ENCODE results near the gene RARA. TPM values are rescaled to one million over a fixed set of nuclear protein-coding genes. Genes with fewer than 3 reads are reported as not detected.
A peak's percentile ranks its signal among the peaks of the same experiment; 100 is the strongest.

RARA gene
- total RNA-seq, 6 experiments from 2014 or later = 27.1 to 32.2 (median 28.8) TPM

DNA sequence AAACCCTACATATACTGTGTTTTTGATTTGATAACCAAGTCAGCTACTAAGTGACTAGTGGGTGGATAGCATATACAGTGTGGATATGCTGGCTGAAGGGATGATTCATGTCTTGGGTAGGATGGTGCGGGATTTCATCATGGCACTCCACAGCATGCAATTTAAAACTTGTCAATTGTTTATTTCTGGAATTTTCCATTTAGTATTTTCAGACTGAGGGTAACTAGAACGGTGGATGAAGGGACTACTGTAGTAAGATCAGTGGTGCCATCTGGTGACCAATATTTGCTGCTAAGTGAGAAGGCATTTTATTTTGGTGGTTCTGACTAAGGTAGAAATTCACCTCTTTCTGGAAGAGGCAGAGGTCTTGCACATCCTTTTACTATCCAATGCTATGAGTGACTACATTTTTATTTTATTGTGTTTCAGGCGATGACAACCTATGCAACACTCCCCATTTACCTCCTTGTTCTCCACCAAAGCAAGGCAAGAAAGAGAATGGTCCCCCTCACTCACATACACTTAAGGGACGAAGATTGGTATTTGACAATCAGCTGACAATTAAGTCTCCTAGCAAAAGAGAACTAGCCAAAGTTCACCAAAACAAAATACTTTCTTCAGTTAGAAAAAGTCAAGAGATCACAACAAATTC, 18.2 kb upstream of the RARA start:
- H3K4me1 Mint-ChIP-seq (ENCODE audit: low read depth) = peaks cover 36% of the 10 kb centered on the region
- peaks cover 23% of the 10 kb centered on the region for H3K36me3 Mint-ChIP-seq (ENCODE audit: low read depth)
- peak; percentile 96 for DNase-seq
- peaks cover 10% of the 10 kb centered on the region for H3K27me3 Mint-ChIP-seq (ENCODE audit: insufficient read depth)
- H3K9me3 Mint-ChIP-seq = peaks cover 7% of the 10 kb centered on the region
- H3K4me3 Mint-ChIP-seq = no peak overlapping the region
- H3K27ac Mint-ChIP-seq = peak overlapping the region; percentile 61
- TF ChIP-seq CTCF (IDR thresholded peaks at IDR 0.05) = peak; percentile 83

DNA sequence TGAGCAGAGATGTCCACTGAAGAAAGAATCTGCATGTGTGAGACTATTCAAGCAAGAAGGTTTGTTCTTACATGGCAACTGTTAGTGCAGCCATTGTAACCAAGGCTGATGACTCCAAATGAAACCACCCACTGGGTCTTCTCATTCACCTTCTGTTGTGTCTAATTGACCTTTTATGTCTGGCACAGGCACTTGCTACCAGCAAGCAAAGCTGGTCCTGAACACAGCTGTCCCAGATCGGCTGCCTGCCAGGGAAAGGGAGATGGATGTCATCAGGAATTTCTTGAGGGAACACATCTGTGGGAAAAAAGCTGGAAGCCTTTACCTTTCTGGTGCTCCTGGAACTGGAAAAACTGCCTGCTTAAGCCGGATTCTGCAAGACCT, 17.7 kb upstream of the RARA start:
- Mint-ChIP-seq H3K4me1 (ENCODE audit: low read depth) (peaks cover 36% of the 10 kb centered on the region), H3K36me3 (ENCODE audit: low read depth) (peaks cover 25% of the 10 kb centered on the region), H3K4me3 (no peak overlapping the region), H3K27me3 (ENCODE audit: insufficient read depth) (peaks cover 10% of the 10 kb centered on the region), H3K9me3 (peaks cover 7% of the 10 kb centered on the region), H3K27ac (no peak overlapping the region; the same call in 1 of the 2 replicates)
- DNase-seq = no peak
- TF ChIP-seq CTCF (IDR thresholded peaks at IDR 0.05) = no peak

GRCh38 chr17:40293363-40293762, 15.6 kb upstream of the RARA start:
- H3K36me3 Mint-ChIP-seq (ENCODE audit: low read depth) = peaks cover 19% of the 10 kb centered on the region; the same call in 1 of the 2 replicates
- no peak for DNase-seq
- no peak overlapping the region for H3K4me3 Mint-ChIP-seq
- peaks cover 4% of the 10 kb centered on the region; the same call in 1 of the 2 replicates for H3K27me3 Mint-ChIP-seq (ENCODE audit: insufficient read depth)
- peaks cover 36% of the 10 kb centered on the region for H3K4me1 Mint-ChIP-seq (ENCODE audit: low read depth)
- H3K9me3 Mint-ChIP-seq = no peaks in the 10 kb centered on the region
- no peak overlapping the region for H3K27ac Mint-ChIP-seq
- TF ChIP-seq CTCF (IDR thresholded peaks at IDR 0.05) = no peak

DNA sequence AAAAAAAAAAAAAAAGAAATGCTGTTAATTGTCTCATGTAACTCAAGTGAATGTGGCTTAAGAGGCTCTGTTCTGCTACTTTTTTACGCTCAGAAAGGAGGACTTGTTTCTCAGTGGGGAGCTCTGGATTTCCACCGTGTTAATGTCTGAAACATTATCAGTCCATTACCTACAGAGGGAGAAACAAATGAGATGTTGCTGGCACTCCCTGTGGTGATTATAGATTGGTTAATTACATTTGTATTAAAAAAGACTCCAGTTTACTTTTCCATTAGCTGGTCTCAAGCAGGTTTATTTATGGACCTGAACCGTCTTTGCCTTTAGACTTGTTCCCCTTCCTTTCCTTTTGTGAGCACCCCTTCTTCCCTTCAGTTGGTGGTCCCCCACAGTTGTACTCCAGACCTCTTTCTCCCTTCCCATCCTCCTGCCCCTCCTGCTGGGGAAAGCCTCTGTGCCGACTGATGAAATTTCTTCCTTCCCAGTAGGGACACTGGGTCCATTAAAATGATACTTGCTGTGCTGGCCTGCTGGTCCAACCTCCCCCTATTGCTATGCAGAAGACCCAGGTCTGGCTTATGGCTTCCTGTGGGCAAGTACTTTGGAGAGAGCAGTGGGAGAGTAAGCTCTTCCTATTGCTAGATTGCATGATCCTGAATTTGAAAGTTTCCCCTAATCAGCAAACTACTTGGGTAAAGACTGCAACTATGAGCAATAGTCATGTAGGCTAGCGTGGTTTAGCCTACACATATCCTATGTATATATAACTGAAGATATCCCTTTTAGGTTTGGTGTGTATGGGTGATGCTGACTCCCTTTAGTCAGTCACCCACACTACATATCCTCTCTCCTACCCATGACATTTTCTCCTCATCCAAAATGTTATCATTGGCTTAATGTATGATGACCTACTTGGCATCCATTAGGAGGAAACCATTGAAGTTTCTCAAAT, 13.2 kb upstream of the RARA start:
- H3K4me1 Mint-ChIP-seq (ENCODE audit: low read depth) = peaks cover 30% of the 10 kb centered on the region
- H3K27me3 Mint-ChIP-seq (ENCODE audit: insufficient read depth) = peaks cover 2% of the 10 kb centered on the region; the same call in 1 of the 2 replicates
- no peak overlapping the region for H3K27ac Mint-ChIP-seq
- no peaks in the 10 kb centered on the region for H3K9me3 Mint-ChIP-seq
- DNase-seq = no peak
- no peak for TF ChIP-seq CTCF (IDR thresholded peaks at IDR 0.05)
- H3K36me3 Mint-ChIP-seq (ENCODE audit: low read depth) = peaks cover 12% of the 10 kb centered on the region; the same call in 1 of the 2 replicates
- H3K4me3 Mint-ChIP-seq = no peak overlapping the region

- Mint-ChIP-seq H3K4me1 (ENCODE audit: low read depth) (peaks cover 29% of the 10 kb centered on the region), H3K4me3 (no peak overlapping the region), H3K27ac (0 out of 2 replicates have a peak overlapping the region, but pooled peaks have one; percentile 67), H3K27me3 (ENCODE audit: insufficient read depth) (peaks cover 2% of the 10 kb centered on the region), H3K36me3 (ENCODE audit: low read depth) (peaks cover 9% of the 10 kb centered on the region; the same call in 1 of the 2 replicates), H3K9me3 (no peaks in the 10 kb centered on the region)
- no peak for DNase-seq
- TF ChIP-seq CTCF (IDR thresholded peaks at IDR 0.05) = no peak
Measured at GRCh38 chr17:40297511-40297910, 11.5 kb upstream of the RARA start.
